ENCODE results near the gene MCF2L. TPM values are rescaled to one million over a fixed set of nuclear protein-coding genes. Genes with fewer than 3 reads are reported as not detected.

Gene MCF2L
- total RNA-seq, 1 experiment from 2014 or later = 5.9 TPM

GRCh38 chr13:113075711-113076110 lies 106.7 kb downstream of the MCF2L start:
- no peak overlapping the region for H3K4me2 ChIP-seq (ENCODE audit: low read length)
- intact Hi-C loops (cut with micrococcal nuclease) = no loop called here
- no peaks in the 10 kb centered on the region for H3K9me3 ChIP-seq (ENCODE audit: low read length)
- H3K27me3 ChIP-seq (ENCODE audit: low read length) = no peaks in the 10 kb centered on the region
- no peaks in the 10 kb centered on the region for H3K36me3 ChIP-seq (ENCODE audit: low read depth, low read length)
- ChIA-PET POLR2A (ENCODE audit: unreplicated experiment) (no interaction called here), CTCF (no interaction called here)
- ATAC-seq (no peak), DNase-seq (no peak)
- no peaks in the 10 kb centered on the region for H3F3A ChIP-seq (ENCODE audit: low read length, unreplicated experiment)
- H3K27ac ChIP-seq (ENCODE audit: low read length) = no peak overlapping the region
- TF ChIP-seq CTCF (conservative IDR thresholded peaks at IDR 0.05; ENCODE audit: low read depth, low read length) (no peak), EZH2 (IDR thresholded peaks at IDR 0.05; ENCODE audit: low read length, unreplicated experiment) (no peak), EZH2phosphoT487 (IDR thresholded peaks at IDR 0.05; ENCODE audit: borderline replicate concordance, low read length) (no peak)
- H3K9ac ChIP-seq (ENCODE audit: low read length) = no peak overlapping the region
- no peaks in the 10 kb centered on the region for H4K20me1 ChIP-seq (ENCODE audit: low read length)
- no peaks in the 10 kb centered on the region for H3K9me2 ChIP-seq (replicated peaks; ENCODE audit: low read length)
- H3K4me3 ChIP-seq (ENCODE audit: low read length) = no peak overlapping the region
- no peak overlapping the region for H2AFZ ChIP-seq (ENCODE audit: low read length)
- no TSS peak for BruUV-seq (replicated peaks)
- H3K4me1 ChIP-seq (ENCODE audit: insufficient read depth, low read length) = no peaks in the 10 kb centered on the region
- H3K79me2 ChIP-seq (ENCODE audit: low read length) = no peaks in the 10 kb centered on the region

GRCh38 chr13:113076681-113077401 lies 107.8 kb downstream of the MCF2L start:
- no peaks in the 10 kb centered on the region for H3K27me3 ChIP-seq (ENCODE audit: low read length)
- TF ChIP-seq EZH2phosphoT487 (IDR thresholded peaks at IDR 0.05; ENCODE audit: borderline replicate concordance, low read length) = no peak
- TF ChIP-seq CTCF (conservative IDR thresholded peaks at IDR 0.05; ENCODE audit: low read depth, low read length) = no peak
- TF ChIP-seq EZH2 (IDR thresholded peaks at IDR 0.05; ENCODE audit: low read length, unreplicated experiment) = no peak
- no peak overlapping the region for H3K27ac ChIP-seq (ENCODE audit: low read length)
- no peak overlapping the region for H3K4me3 ChIP-seq (ENCODE audit: low read length)
- intact Hi-C loops (cut with micrococcal nuclease) = no loop called here
- H3F3A ChIP-seq (ENCODE audit: low read length, unreplicated experiment) = no peaks in the 10 kb centered on the region
- ChIA-PET CTCF (no interaction called here), POLR2A (ENCODE audit: unreplicated experiment) (no interaction called here)
- ATAC-seq (no peak), DNase-seq (no peak)
- no peak overlapping the region for H2AFZ ChIP-seq (ENCODE audit: low read length)
- H3K4me1 ChIP-seq (ENCODE audit: insufficient read depth, low read length) = no peaks in the 10 kb centered on the region
- H3K4me2 ChIP-seq (ENCODE audit: low read length) = no peak overlapping the region
- BruUV-seq (replicated peaks) = no TSS peak
- H3K36me3 ChIP-seq (ENCODE audit: low read depth, low read length) = no peaks in the 10 kb centered on the region
- no peaks in the 10 kb centered on the region for H3K9me2 ChIP-seq (replicated peaks; ENCODE audit: low read length)
- no peaks in the 10 kb centered on the region for H3K79me2 ChIP-seq (ENCODE audit: low read length)
- no peaks in the 10 kb centered on the region for H3K9me3 ChIP-seq (ENCODE audit: low read length)
- no peaks in the 10 kb centered on the region for H4K20me1 ChIP-seq (ENCODE audit: low read length)
- no peak overlapping the region for H3K9ac ChIP-seq (ENCODE audit: low read length)

GRCh38 chr13:113077566-113077952 lies 108.5 kb downstream of the MCF2L start:
- POLR2A ChIA-PET (ENCODE audit: unreplicated experiment) = no interaction called here
- intact Hi-C loops (cut with micrococcal nuclease) = no loop called here

More at GRCh38 chr13:113077566-113077952, 108.5 kb downstream of the MCF2L start:
- H3K9me2 ChIP-seq (replicated peaks; ENCODE audit: low read length) = no peaks in the 10 kb centered on the region
- no peaks in the 10 kb centered on the region for H3K9me3 ChIP-seq (ENCODE audit: low read length)
- CTCF ChIA-PET = no interaction called here
- no peak overlapping the region for H3K4me3 ChIP-seq (ENCODE audit: low read length)
- H3F3A ChIP-seq (ENCODE audit: low read length, unreplicated experiment) = no peaks in the 10 kb centered on the region
- H3K4me2 ChIP-seq (ENCODE audit: low read length) = no peak overlapping the region
- no peaks in the 10 kb centered on the region for H3K27me3 ChIP-seq (ENCODE audit: low read length)
- H3K79me2 ChIP-seq (ENCODE audit: low read length) = no peaks in the 10 kb centered on the region
- H3K9ac ChIP-seq (ENCODE audit: low read length) = no peak overlapping the region
- no peaks in the 10 kb centered on the region for H3K36me3 ChIP-seq (ENCODE audit: low read depth, low read length)
- DNase-seq (no peak), ATAC-seq (no peak)
- no TSS peak for BruUV-seq (replicated peaks)
- no peak overlapping the region for H3K27ac ChIP-seq (ENCODE audit: low read length)
- H2AFZ ChIP-seq (ENCODE audit: low read length) = no peak overlapping the region
- H4K20me1 ChIP-seq (ENCODE audit: low read length) = no peaks in the 10 kb centered on the region
- no peak for TF ChIP-seq EZH2 (IDR thresholded peaks at IDR 0.05; ENCODE audit: low read length, unreplicated experiment)
- no peak for TF ChIP-seq CTCF (conservative IDR thresholded peaks at IDR 0.05; ENCODE audit: low read depth, low read length)
- TF ChIP-seq EZH2phosphoT487 (IDR thresholded peaks at IDR 0.05; ENCODE audit: borderline replicate concordance, low read length) = no peak
- H3K4me1 ChIP-seq (ENCODE audit: insufficient read depth, low read length) = no peaks in the 10 kb centered on the region
